ENCODE results near the gene DCAF4.

DNA sequence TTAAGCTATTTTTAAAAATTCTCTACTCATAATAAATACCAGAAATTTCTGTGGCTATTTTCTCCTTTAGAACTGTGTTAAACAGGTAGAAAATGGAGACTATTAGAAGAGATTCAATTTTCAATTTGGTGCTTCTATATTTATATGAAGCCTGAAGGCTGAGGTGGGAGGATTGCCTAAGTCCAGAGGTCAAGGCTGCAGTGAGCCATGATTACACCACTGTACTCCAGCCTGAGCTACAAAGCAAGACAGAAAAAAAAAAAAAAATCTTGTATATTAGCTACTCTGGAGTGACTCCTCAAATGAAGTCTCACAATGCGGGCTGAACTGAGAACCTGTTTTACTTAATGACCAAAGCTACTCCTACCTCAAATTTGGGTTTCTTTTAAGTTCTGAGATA, 22.5 kb upstream of the DCAF4 start:
- TF ChIP-seq, protein P1, sequence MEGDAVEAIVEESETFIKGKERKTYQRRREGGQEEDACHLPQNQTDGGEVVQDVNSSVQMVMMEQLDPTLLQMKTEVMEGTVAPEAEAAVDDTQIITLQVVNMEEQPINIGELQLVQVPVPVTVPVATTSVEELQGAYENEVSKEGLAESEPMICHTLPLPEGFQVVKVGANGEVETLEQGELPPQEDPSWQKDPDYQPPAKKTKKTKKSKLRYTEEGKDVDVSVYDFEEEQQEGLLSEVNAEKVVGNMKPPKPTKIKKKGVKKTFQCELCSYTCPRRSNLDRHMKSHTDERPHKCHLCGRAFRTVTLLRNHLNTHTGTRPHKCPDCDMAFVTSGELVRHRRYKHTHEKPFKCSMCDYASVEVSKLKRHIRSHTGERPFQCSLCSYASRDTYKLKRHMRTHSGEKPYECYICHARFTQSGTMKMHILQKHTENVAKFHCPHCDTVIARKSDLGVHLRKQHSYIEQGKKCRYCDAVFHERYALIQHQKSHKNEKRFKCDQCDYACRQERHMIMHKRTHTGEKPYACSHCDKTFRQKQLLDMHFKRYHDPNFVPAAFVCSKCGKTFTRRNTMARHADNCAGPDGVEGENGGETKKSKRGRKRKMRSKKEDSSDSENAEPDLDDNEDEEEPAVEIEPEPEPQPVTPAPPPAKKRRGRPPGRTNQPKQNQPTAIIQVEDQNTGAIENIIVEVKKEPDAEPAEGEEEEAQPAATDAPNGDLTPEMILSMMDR (IDR thresholded peaks at IDR 0.05) = no peak
- TF ChIP-seq EP300 (IDR thresholded peaks at IDR 0.05) (no peak), POLR2A (IDR thresholded peaks at IDR 0.05) (no peak)
